GM21723 (cell line): ENCODE results near the gene MSLN.
A peak's percentile ranks its signal among the peaks of the same experiment; 100 is the strongest.
"Not testable (repeated sequence)": the region's sequence is repeated elsewhere in the genome, so short reads cannot be mapped to it uniquely, and the experiment has no call there.

Experiments
- ATAC-seq: cut with Tn5 transposase; IDR thresholded peaks from one replicate; pipeline ENCODE4 v1.9.1; 2021; ENCODE audit warnings: mild to moderate bottlenecking, moderate library complexity; ENCODE audit not compliant: unreplicated experiment

MSLN gene

GRCh38 chr16:734208-734980 lies 26.1 kb upstream of the MSLN start:
- no peak for ATAC-seq

- ATAC-seq = no peak
Measured at GRCh38 chr16:734981-735881, 25.3 kb upstream of the MSLN start.

GRCh38 chr16:735982-736453 lies 24.5 kb upstream of the MSLN start:
- no peak for ATAC-seq

GRCh38 chr16:736936-737481 lies 23.5 kb upstream of the MSLN start:
- no peak for ATAC-seq

GRCh38 chr16:739560-740458 lies 20.7 kb upstream of the MSLN start:
- no peak for ATAC-seq

GRCh38 chr16:740459-740763 lies 20.1 kb upstream of the MSLN start:
- ATAC-seq = no peak

GRCh38 chr16:740764-741505 lies 19.6 kb upstream of the MSLN start, which contains the start of gene CIAO3:
TSS of gene CIAO3 (minus strand) at chr16:740997. CDS start at chr16:740985, 12 bp downstream.
- ATAC-seq = peak; percentile 66

GRCh38 chr16:741986-742629 lies 18.4 kb upstream of the MSLN start:
- no peak for ATAC-seq

GRCh38 chr16:742894-743293 lies 17.6 kb upstream of the MSLN start:
- ATAC-seq = not testable (repeated sequence)

- no peak for ATAC-seq
Measured at GRCh38 chr16:743794-744500, 16.6 kb upstream of the MSLN start.

- ATAC-seq = no peak
Measured at GRCh38 chr16:745739-746138, 14.8 kb upstream of the MSLN start.

- no peak for ATAC-seq
Measured at GRCh38 chr16:746637-747036, 13.9 kb upstream of the MSLN start.

- no peak for ATAC-seq
Measured at GRCh38 chr16:747978-748746, 12.4 kb upstream of the MSLN start.

- no peak for ATAC-seq
Measured at GRCh38 chr16:749010-749409, 11.5 kb upstream of the MSLN start.

GRCh38 chr16:750485-750884 lies 10.0 kb upstream of the MSLN start:
- no peak for ATAC-seq

GRCh38 chr16:751152-752006 lies 9.2 kb upstream of the MSLN start:
- no peak for ATAC-seq

GRCh38 chr16:752007-752312 lies 8.6 kb upstream of the MSLN start:
- ATAC-seq = no peak
